ENCODE measurements around the gene RRP7A. TPM values are rescaled to one million over a fixed set of nuclear protein-coding genes. Genes with fewer than 3 reads are reported as not detected.
"Not testable (repeated sequence)": the region's sequence is repeated elsewhere in the genome, so short reads cannot be mapped to it uniquely, and the experiment has no call there.

The RRP7A gene, protein sequence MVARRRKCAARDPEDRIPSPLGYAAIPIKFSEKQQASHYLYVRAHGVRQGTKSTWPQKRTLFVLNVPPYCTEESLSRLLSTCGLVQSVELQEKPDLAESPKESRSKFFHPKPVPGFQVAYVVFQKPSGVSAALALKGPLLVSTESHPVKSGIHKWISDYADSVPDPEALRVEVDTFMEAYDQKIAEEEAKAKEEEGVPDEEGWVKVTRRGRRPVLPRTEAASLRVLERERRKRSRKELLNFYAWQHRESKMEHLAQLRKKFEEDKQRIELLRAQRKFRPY
- 94.5 and 98.5 TPM in 2 replicates for total RNA-seq
- total RNA-seq (2013): 43.7 TPM
- polyA plus RNA-seq: 18.1 and 18.3 TPM in 2 replicates
- 36.7 and 38.9 TPM in 2 replicates for polyA minus RNA-seq

DNA sequence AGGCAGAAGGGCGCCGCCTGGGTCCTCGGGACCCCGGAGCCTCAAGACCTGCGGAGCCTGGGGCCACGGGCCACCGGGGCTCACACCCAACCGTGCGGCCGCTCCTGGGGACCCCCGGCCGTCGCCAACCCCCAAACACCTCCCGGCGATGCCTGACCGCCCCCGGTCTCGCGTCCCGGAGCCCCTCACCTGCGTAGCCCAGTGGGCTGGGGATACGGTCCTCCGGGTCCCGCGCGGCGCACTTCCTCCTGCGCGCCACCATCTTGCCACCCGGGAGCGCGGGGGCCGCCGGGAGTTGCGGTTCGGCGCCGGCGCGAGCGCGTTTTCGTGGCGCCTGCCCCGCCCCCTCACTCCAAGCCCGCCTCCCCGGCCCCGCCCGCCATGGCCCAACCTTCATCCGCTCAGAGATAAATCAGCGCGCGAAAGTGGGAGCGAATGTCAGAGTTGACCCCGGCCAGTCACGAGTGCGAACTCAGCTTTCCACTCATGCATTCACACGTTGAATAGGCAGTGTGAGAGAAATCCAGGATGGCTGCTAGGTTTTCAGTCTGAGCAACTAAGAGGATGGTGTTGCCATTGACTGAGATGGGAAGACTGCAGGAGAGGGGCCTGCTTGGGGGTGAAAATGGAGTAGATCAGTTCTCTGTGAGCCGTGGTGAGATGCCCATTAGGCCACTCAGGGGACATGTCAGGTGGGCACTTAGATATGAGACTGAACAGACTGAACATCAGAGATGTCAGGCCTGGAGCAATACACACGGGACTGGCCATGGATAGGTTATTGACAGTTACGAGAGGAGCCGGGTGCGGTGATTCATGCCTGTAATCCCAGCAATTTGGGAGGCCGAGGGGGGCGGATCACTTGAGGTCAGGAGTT lies at the start of gene RRP7A:
TSS of gene RRP7A (minus strand) at position 272 of the 877 bp plus-strand sequence. CDS start at position 262, 10 bp downstream.
- 8% methylated on average over 65 of the region's 65 CpGs for WGBS (ENCODE audit: insufficient coverage)
- no peaks in the 10 kb centered on the region for H3K9me3 Mint-ChIP-seq (ENCODE audit: insufficient read depth)
- Histone ChIP-seq H3K27me3 (replicated peaks in 1 of 4; ENCODE audit: control extremely low read depth in 1 of 4, control insufficient read depth in 3 of 4, insufficient read depth in 4 of 4, low read length in 3 of 4) (no peaks in the 10 kb centered on the region), H3K4me1 (ENCODE audit: control insufficient read depth in 2 of 2, insufficient read depth in 2 of 2, low read length in 2 of 2) (peaks cover 3 to 18% of the 10 kb centered on the region in 2 donors), H4K20me1 (ENCODE audit: control insufficient read depth, insufficient read depth, low read length, poor library complexity, severe bottlenecking) (peaks cover 15% of the 10 kb centered on the region), H3K4me2 (replicated peaks; ENCODE audit: low read depth, low read length, poor library complexity, severe bottlenecking) (peak within 1 kb of the TSS; percentile 82), H3K27ac (ENCODE audit: low read length in 2 of 2) (peak within 1 kb of the TSS; percentile 74 to 80), H3K79me2 (ENCODE audit: control insufficient read depth, insufficient read depth, low read length) (peaks cover 45% of the 10 kb centered on the region), H2AFZ (ENCODE audit: insufficient read depth, low read depth, low read length, poor library complexity, severe bottlenecking) (peak within 1 kb of the TSS; percentile 77), H3K9ac (ENCODE audit: low read length) (peak within 1 kb of the TSS; percentile 79), H3K9me3 (ENCODE audit: control extremely low read depth in 1 of 3, control insufficient read depth in 2 of 3, insufficient read depth in 1 of 3, low read length in 2 of 3) (no peaks in the 10 kb centered on the region), H3K4me3 (ENCODE audit: control extremely low read depth in 1 of 5, extremely low read depth in 1 of 5, insufficient read depth in 1 of 5, low read depth in 2 of 5, low read length in 4 of 5) (peak within 1 kb of the TSS; percentile 21 to 84 (median 73)), H3K36me3 (replicated peaks in 1 of 2; ENCODE audit: control extremely low read depth in 1 of 2, control insufficient read depth in 1 of 2, extremely low read depth in 1 of 2, insufficient read depth in 2 of 2, low read length in 1 of 2) (peaks cover 0 to 24% of the 10 kb centered on the region in 2 experiments)
- H3K4me1 Mint-ChIP-seq: peaks cover 17% of the 10 kb centered on the region
- peak within 1 kb of the TSS; percentile 98 for H3K4me3 Mint-ChIP-seq
- ATAC-seq (ENCODE audit: low read depth) (peak; percentile 96), DNase-seq (peak; percentile 92)
- H3K27ac Mint-ChIP-seq: peak within 1 kb of the TSS; percentile 98
- H3K27me3 Mint-ChIP-seq: no peaks in the 10 kb centered on the region
- TF ChIP-seq, protein P1, sequence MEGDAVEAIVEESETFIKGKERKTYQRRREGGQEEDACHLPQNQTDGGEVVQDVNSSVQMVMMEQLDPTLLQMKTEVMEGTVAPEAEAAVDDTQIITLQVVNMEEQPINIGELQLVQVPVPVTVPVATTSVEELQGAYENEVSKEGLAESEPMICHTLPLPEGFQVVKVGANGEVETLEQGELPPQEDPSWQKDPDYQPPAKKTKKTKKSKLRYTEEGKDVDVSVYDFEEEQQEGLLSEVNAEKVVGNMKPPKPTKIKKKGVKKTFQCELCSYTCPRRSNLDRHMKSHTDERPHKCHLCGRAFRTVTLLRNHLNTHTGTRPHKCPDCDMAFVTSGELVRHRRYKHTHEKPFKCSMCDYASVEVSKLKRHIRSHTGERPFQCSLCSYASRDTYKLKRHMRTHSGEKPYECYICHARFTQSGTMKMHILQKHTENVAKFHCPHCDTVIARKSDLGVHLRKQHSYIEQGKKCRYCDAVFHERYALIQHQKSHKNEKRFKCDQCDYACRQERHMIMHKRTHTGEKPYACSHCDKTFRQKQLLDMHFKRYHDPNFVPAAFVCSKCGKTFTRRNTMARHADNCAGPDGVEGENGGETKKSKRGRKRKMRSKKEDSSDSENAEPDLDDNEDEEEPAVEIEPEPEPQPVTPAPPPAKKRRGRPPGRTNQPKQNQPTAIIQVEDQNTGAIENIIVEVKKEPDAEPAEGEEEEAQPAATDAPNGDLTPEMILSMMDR (IDR thresholded peaks at IDR 0.05): no peak
- no peak for TF ChIP-seq EZH2 (IDR thresholded peaks at IDR 0.05; ENCODE audit: borderline replicate concordance, insufficient read depth, low read depth, low read length, poor library complexity, severe bottlenecking)
- ChIA-PET POLR2A (no interaction called here), CTCF (interaction anchor here (1.0 to 1.2 kb wide), 2 partner anchors 12 to 32 kb away, joined by 3 read pairs; no protein-coding TSS in a partner anchor)
- intact Hi-C loops (cut with micrococcal nuclease): loop anchor here (1.0 to 2.0 kb wide), 3 partner anchors 14 to 95 kb away; partner anchors contain the start of genes POLDIP3 and SERHL2

DNA sequence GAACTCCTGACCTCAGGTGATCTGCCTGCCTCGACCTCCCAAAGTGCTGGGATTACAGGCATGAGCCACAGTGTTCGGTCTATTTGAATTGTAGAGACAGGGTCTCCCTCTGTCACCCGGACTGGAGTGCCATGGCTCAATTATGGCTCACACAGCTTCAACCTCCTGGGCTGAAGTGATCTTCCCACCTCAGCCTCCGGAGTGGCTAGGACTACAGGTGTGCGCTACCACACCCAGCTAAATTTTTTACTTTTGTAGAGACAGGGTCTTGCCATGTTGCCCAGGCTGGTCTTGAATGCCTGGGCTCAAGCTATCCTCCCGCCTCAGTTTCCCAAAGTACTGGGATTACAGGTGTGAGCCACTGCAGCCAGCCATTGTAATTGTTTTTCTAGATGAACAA lies 48.4 kb upstream of the RRP7A start:
- DNase-seq; H2AFZ ChIP-seq (ENCODE audit: insufficient read depth, low read depth, low read length, poor library complexity, severe bottlenecking); intact Hi-C loops (cut with micrococcal nuclease); H3K9me3 Mint-ChIP-seq (ENCODE audit: insufficient read depth); ATAC-seq (ENCODE audit: low read depth); H3K4me3 Mint-ChIP-seq; H3K27me3 ChIP-seq (replicated peaks in 1 of 4; ENCODE audit: control extremely low read depth in 1 of 4, control insufficient read depth in 3 of 4, insufficient read depth in 4 of 4, low read length in 3 of 4); H3K36me3 ChIP-seq (replicated peaks in 1 of 2; ENCODE audit: control extremely low read depth in 1 of 2, control insufficient read depth in 1 of 2, extremely low read depth in 1 of 2, insufficient read depth in 2 of 2, low read length in 1 of 2); H3K27me3 Mint-ChIP-seq; H3K27ac Mint-ChIP-seq; POLR2A ChIA-PET; H3K27ac ChIP-seq (ENCODE audit: low read length in 2 of 2); H3K9me3 ChIP-seq (ENCODE audit: control extremely low read depth in 1 of 3, control insufficient read depth in 2 of 3, insufficient read depth in 1 of 3, low read length in 2 of 3); H3K4me1 Mint-ChIP-seq; H3K9ac ChIP-seq (ENCODE audit: low read length); H4K20me1 ChIP-seq (ENCODE audit: control insufficient read depth, insufficient read depth, low read length, poor library complexity, severe bottlenecking); H3K79me2 ChIP-seq (ENCODE audit: control insufficient read depth, insufficient read depth, low read length); H3K4me3 ChIP-seq (ENCODE audit: control extremely low read depth in 1 of 5, extremely low read depth in 1 of 5, insufficient read depth in 1 of 5, low read depth in 2 of 5, low read length in 4 of 5); H3K4me2 ChIP-seq (replicated peaks; ENCODE audit: low read depth, low read length, poor library complexity, severe bottlenecking); H3K4me1 ChIP-seq (ENCODE audit: control insufficient read depth in 2 of 2, insufficient read depth in 2 of 2, low read length in 2 of 2): not testable (repeated sequence)
- CTCF ChIA-PET: interaction anchor here (0.7 kb wide), 1 partner anchor 35 kb away, joined by 3 read pairs; no protein-coding TSS in a partner anchor
- 87% methylated on average over 3 of the region's 6 CpGs for WGBS (ENCODE audit: insufficient coverage)

Data from B cell (primary cell).